HEK293T (cell line): ENCODE results near the gene TWF2.

Source experiments
- FOXM1 ChIP-seq: fragments of 450-650 bp; IDR thresholded peaks from 2 replicates; pipeline ENCODE4 v1.6.1; 2017; ENCODE audit warnings: mild to moderate bottlenecking, borderline replicate concordance
- HDGF ChIP-seq: fragments of 450-650 bp; IDR thresholded peaks from 2 replicates; pipeline ENCODE4 v1.6.1; 2017; ENCODE audit warnings: antibody characterized with exemption, borderline replicate concordance
- SUZ12 ChIP-seq: fragments of 450-650 bp; IDR thresholded peaks from 2 replicates; pipeline ENCODE4 v1.6.1; 2016; ENCODE audit warnings: mild to moderate bottlenecking
- TARDBP ChIP-seq: fragments of 450-650 bp; IDR thresholded peaks from 2 replicates; pipeline ENCODE4 v1.6.1; 2016
- TF ChIP-seq, protein P1 (sequence below): fragments of 450-650 bp; IDR thresholded peaks from 2 replicates; pipeline ENCODE4 v1.6.1; 2016

DNA sequence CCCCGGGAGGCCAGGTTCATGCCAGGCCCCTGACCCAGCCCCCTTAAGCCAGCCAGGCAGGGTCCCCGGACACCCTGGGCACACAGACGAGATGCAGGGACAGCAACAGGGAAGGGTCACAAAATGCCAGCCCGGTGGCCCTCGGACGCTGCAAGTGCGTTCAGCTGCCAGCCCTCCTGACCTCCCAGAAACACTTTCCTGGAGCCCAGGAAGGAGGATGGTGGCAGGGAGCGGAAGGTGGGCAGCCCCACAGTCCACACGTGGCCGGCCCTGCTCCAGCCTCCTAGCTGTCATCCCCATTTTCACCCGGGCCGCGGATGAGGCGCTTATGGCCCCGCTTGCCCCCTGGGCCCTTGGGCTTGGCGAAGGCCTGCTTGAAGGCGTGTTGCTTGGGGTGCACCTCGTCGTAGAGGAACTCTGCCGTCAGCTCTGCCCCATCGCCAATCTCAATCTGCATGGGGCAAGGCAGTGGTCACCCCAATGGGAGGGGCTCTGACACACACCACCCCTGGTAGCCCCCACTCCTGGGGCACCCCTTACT is 10.1 kb downstream of the TWF2 start:
- TF ChIP-seq TARDBP = no peak
- TF ChIP-seq FOXM1 = no peak
- TF ChIP-seq SUZ12 = no peak
- TF ChIP-seq HDGF = no peak
- TF ChIP-seq, protein P1, sequence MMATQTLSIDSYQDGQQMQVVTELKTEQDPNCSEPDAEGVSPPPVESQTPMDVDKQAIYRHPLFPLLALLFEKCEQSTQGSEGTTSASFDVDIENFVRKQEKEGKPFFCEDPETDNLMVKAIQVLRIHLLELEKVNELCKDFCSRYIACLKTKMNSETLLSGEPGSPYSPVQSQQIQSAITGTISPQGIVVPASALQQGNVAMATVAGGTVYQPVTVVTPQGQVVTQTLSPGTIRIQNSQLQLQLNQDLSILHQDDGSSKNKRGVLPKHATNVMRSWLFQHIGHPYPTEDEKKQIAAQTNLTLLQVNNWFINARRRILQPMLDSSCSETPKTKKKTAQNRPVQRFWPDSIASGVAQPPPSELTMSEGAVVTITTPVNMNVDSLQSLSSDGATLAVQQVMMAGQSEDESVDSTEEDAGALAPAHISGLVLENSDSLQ = no peak
